PC-3 (cell line): ENCODE measurements around the gene MAGI1.

Experiments
- CTCF ChIP-seq: fragments of 300-600 bp; sonication (generic); conservative IDR thresholded peaks from 2 replicates; pipeline ENCODE4 v1.5.1; 2017; ENCODE audit warnings: antibody characterized with exemption, low read depth, mild to moderate bottlenecking, low read length
- EZH2 ChIP-seq: fragments of 300-600 bp; sonication (generic); IDR thresholded peaks from one replicate; pipeline ENCODE4 v1.6.1; 2017; ENCODE audit warnings: antibody characterized with exemption, mild to moderate bottlenecking, low read length; ENCODE audit not compliant: unreplicated experiment
- EZH2phosphoT487 ChIP-seq: fragments of 300-600 bp; sonication (generic); IDR thresholded peaks from 2 replicates; pipeline ENCODE4 v1.6.1; 2018; ENCODE audit warnings: mild to moderate bottlenecking, antibody characterized with exemption, low read length, borderline replicate concordance

- TF ChIP-seq CTCF = no peak
- no peak for TF ChIP-seq EZH2
- no peak for TF ChIP-seq EZH2phosphoT487
Observed at GRCh38 chr3:65939184-65939583, 99.5 kb downstream of the MAGI1 start.
